Prostate gland (tissue), 2 donors: Measurements from ENCODE around the gene TMEM59L.

Experiments
- POLR2AphosphoS5 ChIP-seq: sonication (generic); formaldehyde crosslinking; IDR thresholded peaks from one replicate; pipeline ENCODE4 v1.6.1; 2017; ENCODE audit warnings: antibody characterized with exemption
- TF ChIP-seq, protein P1 (sequence below), 4 experiments: fragments of 200-600 bp in 2 of 4; fragments of 450-650 bp in 2 of 4; sonication (generic) in 2 of 4; IDR thresholded peaks; 1 replicate in 3 of 4; 2 replicates in 1 of 4; pipeline ENCODE4 v1.5.1; 2016 to 2019; ENCODE audit warnings: antibody characterized with exemption in 4 of 4, mild to moderate bottlenecking in 2 of 4, moderate library complexity in 2 of 4

DNA sequence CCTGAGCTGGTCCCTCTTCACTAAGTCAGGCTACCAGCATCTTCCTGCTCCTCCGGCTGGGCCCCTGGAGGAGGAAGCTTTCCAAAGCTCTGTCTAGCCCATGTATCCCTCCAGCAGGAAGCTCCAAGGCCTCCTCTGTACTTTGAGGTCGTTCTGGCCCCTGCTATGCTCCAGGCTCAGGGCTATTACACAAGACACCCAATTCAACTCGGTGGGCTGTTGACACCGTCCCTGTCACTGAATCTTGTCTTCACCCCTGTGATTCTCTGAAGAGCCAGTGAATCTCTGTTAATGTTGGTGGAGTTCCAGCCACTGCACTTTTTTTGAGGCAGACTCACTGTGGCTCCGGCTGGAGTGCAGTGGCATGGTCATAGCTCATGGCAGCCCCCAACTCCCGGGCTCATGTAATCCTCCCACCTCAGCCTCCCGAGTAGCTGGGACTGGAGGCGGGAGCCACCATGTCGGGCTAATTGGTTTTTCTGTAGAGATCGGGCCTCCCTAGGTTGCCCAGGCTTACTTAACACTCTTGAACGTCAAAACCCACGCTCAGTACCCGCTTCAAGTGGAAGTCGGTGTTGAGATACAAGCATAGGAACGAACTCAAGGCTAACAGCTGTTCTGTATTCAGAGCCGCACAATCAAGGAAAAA, 24.6 kb upstream of the TMEM59L start:
- TF ChIP-seq, protein P1, sequence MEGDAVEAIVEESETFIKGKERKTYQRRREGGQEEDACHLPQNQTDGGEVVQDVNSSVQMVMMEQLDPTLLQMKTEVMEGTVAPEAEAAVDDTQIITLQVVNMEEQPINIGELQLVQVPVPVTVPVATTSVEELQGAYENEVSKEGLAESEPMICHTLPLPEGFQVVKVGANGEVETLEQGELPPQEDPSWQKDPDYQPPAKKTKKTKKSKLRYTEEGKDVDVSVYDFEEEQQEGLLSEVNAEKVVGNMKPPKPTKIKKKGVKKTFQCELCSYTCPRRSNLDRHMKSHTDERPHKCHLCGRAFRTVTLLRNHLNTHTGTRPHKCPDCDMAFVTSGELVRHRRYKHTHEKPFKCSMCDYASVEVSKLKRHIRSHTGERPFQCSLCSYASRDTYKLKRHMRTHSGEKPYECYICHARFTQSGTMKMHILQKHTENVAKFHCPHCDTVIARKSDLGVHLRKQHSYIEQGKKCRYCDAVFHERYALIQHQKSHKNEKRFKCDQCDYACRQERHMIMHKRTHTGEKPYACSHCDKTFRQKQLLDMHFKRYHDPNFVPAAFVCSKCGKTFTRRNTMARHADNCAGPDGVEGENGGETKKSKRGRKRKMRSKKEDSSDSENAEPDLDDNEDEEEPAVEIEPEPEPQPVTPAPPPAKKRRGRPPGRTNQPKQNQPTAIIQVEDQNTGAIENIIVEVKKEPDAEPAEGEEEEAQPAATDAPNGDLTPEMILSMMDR (IDR thresholded peaks at IDR 0.05) = no peak
- TF ChIP-seq POLR2AphosphoS5 = no peak
